IPS-18c (cell line): ENCODE results near the gene TRIM8.

Experiments used
- H3K4me3 ChIP-seq: 2 replicates; pipeline ENCODE4 v1.7.0; 2013; ENCODE audit warnings: low read depth, mild to moderate bottlenecking, low read length, moderate library complexity; ENCODE audit not compliant: insufficient read depth
- H3K9me3 ChIP-seq: one replicate; pipeline ENCODE4 v1.6.1; 2013; ENCODE audit warnings: mild to moderate bottlenecking, low read length, moderate library complexity; ENCODE audit not compliant: control insufficient read depth, insufficient read depth

The TRIM8 gene

DNA sequence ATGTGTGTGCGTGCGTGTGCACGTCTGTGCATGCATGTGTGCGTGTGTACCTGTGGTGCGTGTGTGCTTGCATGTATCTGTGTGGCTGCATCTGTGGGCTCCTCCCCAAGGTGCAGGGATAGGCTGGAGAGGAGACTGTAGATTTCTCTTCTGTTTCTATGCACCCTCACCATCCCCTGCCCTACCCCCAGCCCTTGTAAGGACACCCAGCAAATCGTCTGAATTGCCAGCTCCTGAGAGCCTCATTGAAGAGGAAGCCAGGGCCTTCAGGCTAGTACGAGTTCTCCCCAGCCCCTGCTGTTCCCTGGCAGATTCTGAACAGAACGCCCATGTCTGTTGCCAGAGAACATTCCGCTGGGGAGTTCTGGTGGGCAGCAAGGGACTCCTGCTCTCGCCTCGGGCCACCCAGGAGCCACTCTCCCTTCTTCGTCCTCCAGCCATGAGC lies 17.0 kb upstream of the TRIM8 start:
- peaks cover 3% of the 10 kb centered on the region for H3K9me3 ChIP-seq
- no peak overlapping the region; the same call in 1 of the 2 replicates for H3K4me3 ChIP-seq

DNA sequence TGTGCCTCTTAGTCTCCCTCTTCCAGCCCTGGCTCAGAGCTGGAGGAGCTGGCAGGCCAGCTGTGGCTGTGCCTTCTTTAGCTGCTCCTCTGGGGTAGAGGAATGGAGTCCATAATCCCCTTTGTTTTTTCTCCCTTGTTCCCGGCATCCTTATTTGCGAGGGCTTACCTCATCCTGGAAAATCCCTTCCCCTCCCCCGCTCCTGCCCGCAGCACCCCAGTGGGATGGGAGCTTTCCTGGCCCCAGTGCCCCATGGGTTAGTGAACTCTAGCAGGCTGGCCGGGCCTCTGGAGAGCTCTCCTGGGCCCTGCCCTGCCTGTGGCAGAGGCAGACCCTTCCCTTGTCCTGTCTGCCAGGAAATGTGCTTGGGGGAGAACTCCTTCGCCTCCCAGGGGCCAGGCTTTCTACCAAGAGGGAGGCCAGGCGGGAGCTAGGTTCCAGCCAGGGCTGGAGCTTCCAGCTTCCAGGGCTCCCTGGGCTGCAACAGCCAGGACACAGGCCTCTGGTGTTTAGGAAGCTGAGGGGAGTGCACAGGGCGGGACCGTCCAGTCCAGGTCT lies 16.5 kb upstream of the TRIM8 start:
- Histone ChIP-seq H3K9me3 (peaks cover 3% of the 10 kb centered on the region), H3K4me3 (no peak overlapping the region)

DNA sequence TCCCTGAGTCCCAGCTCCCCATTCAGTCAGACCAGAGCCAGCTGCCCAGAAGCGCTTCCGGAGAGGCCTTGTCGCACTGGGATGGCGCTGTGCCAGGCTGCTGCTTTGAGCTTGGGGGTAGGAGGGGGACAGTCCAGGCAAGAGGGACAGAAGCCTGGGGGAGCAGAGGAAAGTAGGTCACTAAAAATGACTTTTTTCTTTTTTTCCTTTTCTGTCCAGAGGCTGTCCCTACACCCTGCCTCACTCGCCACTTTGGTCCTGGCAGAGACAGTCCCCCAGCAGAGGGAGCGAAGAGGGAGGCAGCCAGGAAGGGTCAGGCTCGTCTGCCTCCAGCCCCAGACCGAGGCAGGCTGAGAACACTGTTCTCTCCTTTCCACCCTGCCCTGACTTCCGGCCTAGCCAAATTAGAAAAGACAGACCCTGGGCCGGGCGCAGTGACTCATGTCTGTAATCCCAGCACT lies 15.8 kb upstream of the TRIM8 start:
- Histone ChIP-seq H3K9me3 (peaks cover 3% of the 10 kb centered on the region), H3K4me3 (no peak overlapping the region)

DNA sequence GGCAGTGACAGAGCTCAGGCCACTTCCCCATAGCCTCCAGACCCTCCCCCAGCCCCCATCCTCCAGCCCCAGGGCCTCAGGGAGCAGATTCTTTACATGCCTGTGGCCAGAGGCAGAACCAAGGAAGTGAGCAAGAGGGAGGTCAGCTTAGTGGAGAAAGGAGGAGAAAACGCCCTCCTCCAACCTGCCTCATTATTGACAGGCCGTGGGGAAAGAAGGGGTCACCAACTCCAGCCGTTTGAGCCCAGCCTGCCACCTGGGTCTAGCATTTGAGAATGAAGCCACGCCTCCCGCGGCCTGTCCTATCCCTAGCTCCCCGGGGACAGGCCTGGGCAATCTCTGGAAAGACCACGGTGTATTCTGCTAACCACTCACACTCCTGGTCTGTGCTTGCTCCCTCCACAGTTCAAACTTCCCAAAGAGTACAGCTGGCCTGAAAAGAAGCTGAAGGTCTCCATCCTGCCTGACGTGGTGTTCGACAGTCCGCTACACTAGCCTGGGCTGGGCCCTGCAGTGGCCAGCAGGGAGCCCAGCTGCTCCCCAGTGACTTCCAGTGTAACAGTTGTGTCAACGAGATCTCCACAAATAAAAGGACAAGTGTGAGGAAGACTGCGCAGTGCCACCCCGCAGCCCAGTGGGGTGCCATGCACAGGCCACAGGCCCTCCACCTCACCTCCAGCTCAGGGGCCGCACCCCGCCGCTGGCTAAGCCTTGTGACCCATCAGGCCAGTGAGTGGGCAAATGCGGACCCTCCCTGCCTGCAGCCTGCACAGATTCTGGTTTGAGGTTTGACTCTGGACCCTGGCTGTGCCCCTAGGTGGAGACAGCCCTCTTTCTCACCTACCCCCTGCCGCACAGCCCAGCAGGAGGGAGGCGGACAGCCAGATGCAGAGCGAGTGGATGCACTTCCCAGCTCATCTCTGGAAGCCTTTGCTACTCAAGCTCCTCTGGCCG lies 14.3 kb upstream of the TRIM8 start:
- Histone ChIP-seq H3K4me3 (no peak overlapping the region), H3K9me3 (peaks cover 3% of the 10 kb centered on the region)

DNA sequence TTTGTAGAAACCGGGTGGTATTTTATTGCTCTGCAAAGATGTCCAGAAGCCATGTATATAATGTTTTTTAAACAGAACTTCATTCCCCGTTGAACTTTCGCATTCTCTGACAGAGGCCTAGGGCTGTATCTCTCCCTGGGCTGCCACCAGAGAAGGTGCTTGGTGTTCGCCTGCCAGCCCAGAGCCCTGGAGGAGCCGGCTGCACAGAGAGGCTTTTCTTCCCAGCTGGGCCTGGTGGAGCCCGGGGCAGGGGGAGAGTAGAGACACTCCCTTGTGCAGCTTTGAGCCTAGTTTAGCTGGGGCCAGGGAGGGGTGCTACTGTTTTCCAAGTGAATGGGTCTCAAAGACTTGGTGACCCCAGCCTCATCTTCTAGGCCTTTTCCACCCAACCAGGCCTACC lies 13.6 kb upstream of the TRIM8 start:
- Histone ChIP-seq H3K4me3 (no peak overlapping the region), H3K9me3 (peaks cover 3% of the 10 kb centered on the region)

DNA sequence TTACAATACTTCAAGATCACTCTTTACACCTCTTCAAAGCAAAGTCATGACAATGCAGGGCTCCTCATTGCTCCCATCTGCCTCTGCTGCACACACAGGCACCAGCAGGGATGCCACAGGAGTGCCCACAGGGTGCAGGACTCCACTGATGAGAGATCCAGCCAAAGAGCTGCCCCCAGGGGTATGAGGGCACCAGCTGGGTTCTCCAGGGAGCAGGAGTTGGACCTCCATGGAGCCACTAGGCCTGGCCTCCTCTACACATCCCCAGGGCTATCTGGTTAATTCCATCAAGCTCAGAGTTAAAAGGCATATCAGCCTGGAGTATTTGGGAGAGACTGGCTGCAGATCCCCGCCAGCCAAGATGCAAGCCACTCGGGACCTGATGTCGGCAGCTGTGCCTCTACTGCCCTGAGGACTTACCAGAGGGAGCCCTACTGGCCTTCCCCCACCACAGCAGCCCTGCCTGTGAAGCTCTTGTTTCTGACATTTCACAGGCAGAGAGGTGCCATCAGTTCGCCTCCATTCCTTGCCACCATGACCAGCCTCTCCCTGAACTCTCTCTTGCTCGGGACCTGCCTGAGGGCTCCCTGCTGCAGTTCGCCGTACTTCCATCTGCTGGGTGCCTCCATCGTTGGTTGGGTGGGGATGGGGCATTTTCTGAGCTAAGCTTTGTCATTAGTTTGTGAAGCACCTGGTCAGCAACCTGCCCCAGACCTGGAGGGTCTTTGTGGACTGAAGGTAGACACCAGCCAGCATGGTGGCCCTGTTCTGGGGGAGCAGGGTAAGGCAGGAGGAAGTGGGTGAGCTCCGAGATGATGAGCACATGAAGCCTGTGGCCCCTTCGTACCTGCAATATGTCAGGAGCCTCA lies 12.5 kb upstream of the TRIM8 start:
- Histone ChIP-seq H3K9me3 (no peaks in the 10 kb centered on the region), H3K4me3 (no peak overlapping the region)

DNA sequence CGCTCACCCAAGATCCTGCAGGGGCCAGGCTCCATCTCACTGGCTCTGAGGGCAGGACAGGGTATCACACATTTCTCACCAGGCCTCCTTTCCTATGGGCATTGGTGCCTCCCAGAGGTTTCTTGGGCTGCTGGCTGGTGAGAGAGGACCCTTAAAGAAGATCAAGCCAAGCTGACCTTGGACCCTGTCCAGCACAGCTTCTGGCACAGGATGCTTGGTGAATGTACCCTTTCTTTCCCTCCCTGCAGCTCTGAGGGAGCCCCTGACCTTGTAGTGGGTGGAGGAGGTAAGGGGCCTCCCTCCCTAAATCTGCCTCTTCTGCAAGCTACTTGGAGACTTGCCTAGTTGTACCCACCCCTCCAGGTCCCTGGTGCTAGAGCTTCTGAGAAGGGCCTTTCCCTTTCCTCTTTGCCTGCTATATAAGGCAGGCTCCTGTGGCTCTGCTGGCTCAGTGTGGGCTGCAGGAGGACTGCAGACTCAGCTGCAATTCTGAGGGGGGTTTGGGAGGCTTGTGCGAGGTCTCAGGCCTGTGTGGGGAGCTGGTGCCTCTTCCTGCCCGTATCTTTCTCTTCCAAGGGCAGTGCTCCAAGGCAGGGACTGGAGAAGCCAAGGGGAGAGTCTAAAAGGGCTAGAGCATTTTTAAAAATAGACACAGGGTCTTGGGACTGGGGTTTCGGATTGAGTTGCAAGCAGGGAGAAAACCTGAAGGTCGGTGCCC lies 11.7 kb upstream of the TRIM8 start:
- no peaks in the 10 kb centered on the region for H3K9me3 ChIP-seq
- no peak overlapping the region for H3K4me3 ChIP-seq

DNA sequence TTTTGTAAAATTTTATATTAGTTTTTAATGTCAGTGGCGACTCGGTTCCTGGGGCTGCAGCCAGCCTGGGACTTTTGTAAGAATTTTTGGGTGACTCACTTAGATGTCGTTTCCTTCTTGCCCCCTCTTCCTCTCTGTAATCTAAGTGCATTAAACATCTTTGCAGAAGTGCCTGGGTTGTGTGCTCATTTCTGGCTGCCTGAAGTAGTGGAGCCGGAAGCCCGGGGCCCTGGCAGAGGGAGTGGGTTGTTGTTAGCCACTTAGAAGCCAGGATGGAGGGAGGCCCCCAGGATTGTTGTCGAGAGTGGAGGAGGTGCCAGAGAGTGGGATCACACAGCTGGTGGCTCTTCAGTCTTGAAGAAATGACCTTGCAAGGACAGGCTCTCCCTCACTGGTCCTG lies 11.0 kb upstream of the TRIM8 start:
- no peak overlapping the region for H3K4me3 ChIP-seq
- no peaks in the 10 kb centered on the region for H3K9me3 ChIP-seq

DNA sequence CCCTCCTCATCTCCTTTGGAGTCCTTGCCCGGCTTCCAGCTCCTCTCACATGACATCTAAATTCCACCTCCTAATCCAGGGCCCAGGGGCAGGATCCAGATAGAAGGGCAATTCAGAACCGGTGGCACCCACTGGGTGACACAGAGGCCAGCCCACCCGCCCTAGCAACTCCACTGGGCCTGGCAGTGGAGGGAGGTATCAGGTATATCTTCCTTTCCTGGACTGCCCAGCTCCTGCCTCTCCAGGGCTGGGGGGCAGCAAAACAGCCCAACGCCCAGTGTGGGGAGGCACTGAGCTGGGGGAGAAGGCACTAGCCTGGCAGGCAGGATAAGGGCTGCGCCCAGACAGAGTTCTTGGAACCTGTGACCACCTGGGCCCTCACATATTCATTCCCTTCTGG lies 10.4 kb upstream of the TRIM8 start:
- H3K4me3 ChIP-seq: no peak overlapping the region
- no peaks in the 10 kb centered on the region for H3K9me3 ChIP-seq

DNA sequence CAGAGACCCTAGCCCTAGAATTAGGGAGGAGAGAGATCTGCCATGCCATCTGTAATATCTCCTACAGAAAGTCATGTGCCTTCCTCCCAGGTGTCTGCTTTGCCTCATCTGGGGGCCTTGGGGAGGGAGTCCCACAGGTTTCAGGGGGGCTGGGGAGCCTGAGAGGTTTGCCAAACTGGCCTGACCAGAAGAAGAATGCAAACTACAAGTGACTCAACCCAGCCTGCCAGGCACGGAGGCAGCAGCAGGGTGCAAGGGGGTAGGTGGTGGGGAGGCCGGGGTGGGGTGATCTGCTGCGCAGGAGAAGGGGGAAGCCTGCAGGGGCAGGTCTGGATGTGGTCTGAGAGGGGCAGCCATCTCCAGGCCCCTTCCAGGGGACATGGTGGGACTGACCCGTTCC lies 9.6 kb upstream of the TRIM8 start:
- H3K4me3 ChIP-seq: no peak overlapping the region

DNA sequence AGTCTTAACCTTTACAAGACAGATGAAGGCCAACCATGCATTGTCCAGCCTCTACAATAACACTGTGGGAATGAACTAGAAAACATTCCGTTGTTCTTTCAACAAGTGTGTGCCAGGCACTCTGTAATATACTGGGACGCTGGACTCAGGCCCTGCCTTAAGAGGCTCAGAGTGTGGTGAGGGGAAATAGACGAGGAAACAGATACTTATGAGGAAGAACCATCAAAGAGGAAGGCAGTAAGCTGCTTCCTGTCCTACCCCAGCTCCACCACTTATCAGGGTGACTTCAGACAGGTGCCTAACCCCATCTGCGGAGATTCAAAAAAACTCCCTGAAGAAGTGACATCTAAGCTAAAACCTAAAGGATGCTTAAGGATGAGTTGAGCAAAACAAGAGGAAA lies 8.9 kb upstream of the TRIM8 start:
- Histone ChIP-seq H3K9me3 (no peaks in the 10 kb centered on the region), H3K4me3 (no peak overlapping the region)

More for the DNA sequence above, 9.6 kb upstream of the TRIM8 start:
- no peaks in the 10 kb centered on the region for H3K9me3 ChIP-seq

DNA sequence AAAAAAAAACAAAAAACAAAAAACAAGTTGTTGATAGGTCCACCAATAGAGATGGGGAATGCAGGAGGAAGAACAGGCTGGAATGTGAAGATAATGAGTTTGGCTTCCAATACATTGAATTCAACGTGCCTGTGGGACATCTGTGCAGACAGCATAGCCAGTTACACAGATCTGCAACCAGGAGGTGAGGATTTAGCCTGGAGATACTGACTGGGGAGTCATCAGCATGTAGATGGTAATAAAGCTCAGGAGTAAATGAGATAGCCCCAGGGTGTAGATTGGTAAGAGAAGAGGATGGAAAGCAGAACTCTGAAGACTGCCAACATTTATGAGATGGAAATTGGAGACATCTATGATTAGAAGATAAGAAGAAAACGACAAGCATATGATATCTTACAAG lies 4.7 kb upstream of the TRIM8 start:
- H3K9me3 ChIP-seq: no peaks in the 10 kb centered on the region
- no peak overlapping the region for H3K4me3 ChIP-seq

DNA sequence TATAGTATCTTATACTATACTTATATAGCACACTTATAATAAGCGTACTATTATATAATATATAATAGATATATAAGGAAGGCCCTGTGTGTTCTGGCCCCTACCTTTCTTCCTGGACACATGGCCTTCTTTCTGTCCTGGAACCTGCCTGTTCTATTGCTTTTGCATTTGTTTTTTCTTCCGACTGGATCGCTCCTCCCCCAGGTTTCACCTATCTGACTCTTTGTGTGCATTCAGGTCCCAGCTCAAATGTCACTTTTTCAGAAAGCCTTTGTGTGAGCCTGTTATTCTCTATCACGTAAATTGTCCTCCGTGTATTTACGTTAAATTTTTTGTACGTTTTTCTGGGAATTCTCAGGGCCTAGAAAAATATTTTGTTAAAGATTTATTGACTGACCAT lies 2.9 kb upstream of the TRIM8 start:
- Histone ChIP-seq H3K9me3 (no peaks in the 10 kb centered on the region), H3K4me3 (peak overlapping the region; percentile 48)

DNA sequence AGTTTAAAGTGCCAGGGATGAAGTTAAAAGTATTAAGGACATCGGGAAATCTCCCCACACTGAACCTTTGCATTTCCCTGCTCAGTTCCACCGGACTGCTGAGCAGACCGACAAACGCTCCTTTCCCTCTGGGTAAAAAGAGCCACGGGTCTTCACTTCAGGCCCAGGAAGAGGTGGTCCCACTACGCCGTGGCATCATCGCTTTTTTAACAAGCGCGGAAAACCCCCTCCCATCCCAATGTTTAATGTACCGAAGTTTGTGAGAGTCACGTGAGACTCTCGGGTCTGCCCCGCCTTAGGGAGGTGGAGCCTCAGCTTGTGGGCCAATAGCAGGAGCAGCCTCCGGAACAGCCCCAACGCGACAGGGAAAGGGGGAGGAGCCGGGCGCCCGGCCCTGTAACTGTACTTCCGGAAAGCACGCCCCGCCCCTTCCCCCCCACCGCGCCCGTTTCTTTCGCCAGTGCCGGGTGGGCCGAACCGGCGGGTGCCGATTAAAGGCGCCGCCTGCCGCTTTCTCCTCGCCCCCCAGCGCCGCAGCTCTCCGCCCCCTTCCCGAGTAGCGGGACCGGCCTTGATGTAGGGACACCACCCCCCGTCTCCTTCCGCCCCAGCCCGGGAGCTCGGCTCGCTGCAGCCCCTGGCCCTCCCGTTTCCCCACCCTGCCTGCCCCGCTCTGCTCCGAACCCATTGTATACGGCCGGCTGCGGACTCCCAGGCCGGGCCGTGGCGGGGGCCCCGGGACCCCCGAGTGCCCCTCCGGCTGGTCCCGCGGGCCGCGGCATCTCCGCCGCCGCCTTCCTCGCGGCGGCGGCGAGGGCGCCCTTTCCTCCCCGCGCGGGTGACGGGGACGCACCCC lies 2.2 kb upstream of the TRIM8 start:
- peak overlapping the region; percentile 89 for H3K4me3 ChIP-seq
- no peaks in the 10 kb centered on the region for H3K9me3 ChIP-seq

DNA sequence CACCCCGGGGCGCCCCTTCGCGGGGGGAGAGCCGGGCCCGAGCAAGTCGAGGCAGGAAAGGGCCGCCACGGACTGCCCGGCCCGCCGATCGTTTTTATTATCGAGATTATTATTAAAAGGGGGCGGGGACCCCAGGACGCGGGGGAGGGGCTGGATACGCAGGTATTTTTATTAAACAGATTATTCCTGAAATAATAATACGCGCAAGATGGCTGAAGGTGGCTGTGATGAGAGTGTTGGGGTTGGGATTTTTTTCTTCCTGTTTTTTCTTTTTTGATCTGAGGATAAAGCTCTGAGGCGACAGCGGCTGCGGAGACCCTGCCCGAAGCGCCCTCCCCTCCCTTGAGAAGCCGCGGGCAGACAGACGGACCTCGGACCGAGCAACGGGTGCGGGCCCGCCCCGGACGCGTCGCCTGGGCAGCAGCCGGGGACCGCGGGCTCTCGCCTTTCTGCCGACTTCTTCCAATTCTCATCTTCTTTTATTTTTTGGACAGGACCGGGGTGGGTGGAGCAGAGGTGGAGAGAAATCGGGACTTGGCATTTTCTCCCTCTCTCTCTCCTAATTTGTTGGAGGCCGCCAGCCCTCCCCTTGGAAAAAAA lies 1.4 kb upstream of the TRIM8 start:
- Histone ChIP-seq H3K9me3 (no peaks in the 10 kb centered on the region), H3K4me3 (peak overlapping the region; percentile 89)
